Left ventricle myocardium inferior (tissue), 1 donor: Measurements from ENCODE around the gene DCHS2. TPM values are rescaled to one million over a fixed set of nuclear protein-coding genes. Genes with fewer than 3 reads are reported as not detected.

Experiments used
- DNase-seq: peaks from one replicate; pipeline ENCODE4 v3.0.0-alpha.2; 2020
- H3K27ac ChIP-seq: fragments of 200-600 bp; replicated peaks from 2 replicates; pipeline ENCODE4 v1.8.0; 2021
- H3K27me3 ChIP-seq: fragments of 200-600 bp; 2 replicates; pipeline ENCODE4 v1.8.0; 2021; ENCODE audit warnings: low read depth
- H3K36me3 ChIP-seq: fragments of 200-600 bp; 2 replicates; pipeline ENCODE4 v1.8.0; 2021
- H3K4me1 ChIP-seq: fragments of 200-600 bp; 2 replicates; pipeline ENCODE4 v1.8.0; 2021
- H3K4me3 ChIP-seq: fragments of 200-600 bp; 2 replicates; pipeline ENCODE4 v1.8.0; 2021; ENCODE audit warnings: mild to moderate bottlenecking, moderate library complexity
- H3K9me3 ChIP-seq: fragments of 200-600 bp; replicated peaks from 2 replicates; pipeline ENCODE4 v1.8.0; 2021
- CTCF ChIP-seq: fragments of 200-600 bp; IDR thresholded peaks from 2 replicates; pipeline ENCODE4 v1.8.0; 2021; ENCODE audit warnings: antibody characterized with exemption, mild to moderate bottlenecking, borderline replicate concordance
- intact Hi-C: fragments of 100-400 bp; cut with micrococcal nuclease; formaldehyde crosslinking; loops from one replicate; pipeline ENCODE4 v1.11.0; 2022
- total RNA-seq: library from RNA; stranded (reverse); fragmentation: NEBNext Ultra II Directional; extraction: Animal tissue kit (Norgen Biotek cat#: 25700); gene quantifications from one replicate; pipeline ENCODE4 v1.2.1, GENCODE V29; 2021
- donor health status: DM: no; HTN: yes; CAD: no; lungs with severe emphysema.

The DCHS2 gene
- total RNA-seq, 1 donor from 2014 or later, result not detected

- no peak for TF ChIP-seq CTCF
- Histone ChIP-seq H3K4me1 (no peaks in the 10 kb centered on the region), H3K4me3 (no peak overlapping the region), H3K36me3 (no peaks in the 10 kb centered on the region), H3K27ac (no peak overlapping the region), H3K27me3 (peaks cover 6% of the 10 kb centered on the region), H3K9me3 (peaks cover 12% of the 10 kb centered on the region)
- DNase-seq, result no peak
- intact Hi-C loops, result no loop called here
Observed at GRCh38 chr4:154344686-154345085, 146.9 kb downstream of the DCHS2 start.

- no peak overlapping the region for H3K4me3 ChIP-seq
- intact Hi-C loops, result no loop called here
- no peaks in the 10 kb centered on the region for H3K4me1 ChIP-seq
- H3K36me3 ChIP-seq, result no peaks in the 10 kb centered on the region
- peaks cover 12% of the 10 kb centered on the region for H3K9me3 ChIP-seq
- TF ChIP-seq CTCF, result no peak
- no peak overlapping the region for H3K27ac ChIP-seq
- H3K27me3 ChIP-seq, result peaks cover 6% of the 10 kb centered on the region
- DNase-seq, result no peak
Observed at GRCh38 chr4:154343651-154344050, 147.9 kb downstream of the DCHS2 start.

DNA sequence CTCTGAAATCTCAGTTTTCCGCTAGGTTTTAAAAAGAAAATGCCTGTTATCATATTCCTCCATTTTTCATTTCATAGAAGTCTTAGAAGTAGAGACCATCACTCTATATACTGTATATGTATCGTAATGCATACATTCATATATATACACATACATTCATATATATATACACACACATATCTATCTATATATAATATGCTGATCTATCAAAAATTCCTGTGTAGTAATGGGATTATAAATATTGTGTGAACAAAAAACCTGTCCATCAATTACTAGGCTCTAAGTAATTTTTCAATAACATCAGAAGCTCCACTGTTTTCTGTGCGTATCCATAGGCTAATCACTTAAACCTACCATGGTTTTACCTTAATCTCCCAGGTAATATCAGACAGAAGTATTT lies 150.2 kb downstream of the DCHS2 start:
- no peak for DNase-seq
- Histone ChIP-seq H3K27ac (no peak overlapping the region), H3K9me3 (peaks cover 12% of the 10 kb centered on the region), H3K4me1 (no peaks in the 10 kb centered on the region), H3K4me3 (no peak overlapping the region), H3K36me3 (no peaks in the 10 kb centered on the region), H3K27me3 (peaks cover 6% of the 10 kb centered on the region)
- TF ChIP-seq CTCF, result no peak
- intact Hi-C loops, result no loop called here

DNA sequence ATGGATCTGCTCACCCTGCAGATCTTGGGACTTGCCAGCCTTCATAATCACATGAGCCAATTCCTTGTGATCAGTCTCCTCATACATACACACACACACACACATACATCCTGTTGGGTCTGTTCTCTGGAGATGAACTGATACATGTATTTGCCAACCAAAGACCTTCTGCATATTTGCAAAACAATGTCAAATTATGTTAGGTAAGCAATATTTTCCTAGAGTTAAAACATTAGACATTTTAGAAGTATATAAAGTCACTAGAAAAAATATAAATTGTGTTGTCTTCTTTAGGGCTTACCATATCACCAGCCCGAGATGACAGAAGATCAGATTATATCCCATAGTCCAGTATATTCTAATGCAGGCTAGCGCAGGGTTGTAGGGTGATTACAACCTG lies 156.0 kb downstream of the DCHS2 start:
- H3K9me3 ChIP-seq, result no peaks in the 10 kb centered on the region

GRCh38 chr4:154332681-154333421 lies 158.7 kb downstream of the DCHS2 start:
- H3K27ac ChIP-seq, result no peak overlapping the region
- no peak for TF ChIP-seq CTCF
- peaks cover 47% of the 10 kb centered on the region for H3K27me3 ChIP-seq
- no peak for DNase-seq
- no peaks in the 10 kb centered on the region for H3K4me1 ChIP-seq
- H3K36me3 ChIP-seq, result no peaks in the 10 kb centered on the region
- peak overlapping the region; percentile 53 for H3K4me3 ChIP-seq
- intact Hi-C loops, result no loop called here
- no peaks in the 10 kb centered on the region for H3K9me3 ChIP-seq

More for the DNA sequence above, 156.0 kb downstream of the DCHS2 start:
- intact Hi-C loops, result no loop called here
- H3K4me1 ChIP-seq, result no peaks in the 10 kb centered on the region
- H3K27me3 ChIP-seq, result peaks cover 35% of the 10 kb centered on the region
- H3K4me3 ChIP-seq, result no peak overlapping the region
- no peaks in the 10 kb centered on the region for H3K36me3 ChIP-seq
- no peak for TF ChIP-seq CTCF
- H3K27ac ChIP-seq, result no peak overlapping the region
- DNase-seq, result no peak
